Measurements from ENCODE around the gene NR2C2.

Gene NR2C2

DNA sequence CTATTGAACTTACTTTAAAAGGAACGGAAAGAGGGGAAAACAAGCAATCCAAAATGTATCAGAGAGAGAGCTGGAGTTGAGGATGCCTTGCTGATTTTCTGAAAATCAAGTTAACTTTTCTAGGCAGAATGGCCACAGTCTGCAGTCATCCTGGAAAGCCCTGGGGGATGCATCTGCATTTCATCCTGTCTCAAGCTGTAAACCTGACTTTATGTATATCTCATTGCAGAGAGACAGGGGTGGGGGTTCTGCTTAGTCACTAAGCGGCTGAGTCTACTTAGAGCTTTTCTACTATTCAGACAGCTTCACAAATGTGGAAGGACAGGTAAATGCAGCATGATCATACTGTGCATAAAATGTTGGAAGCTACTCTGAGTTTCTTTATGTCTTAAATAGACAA is 76.3 kb downstream of the NR2C2 start:
- no peak for DNase-seq (ENCODE audit: low spot score)

- DNase-seq (ENCODE audit: low spot score), result no peak
Measured at GRCh38 chr3:15029625-15030024, 82.2 kb downstream of the NR2C2 start.

GRCh38 chr3:15032650-15033049 is 85.3 kb downstream of the NR2C2 start:
- no peak for DNase-seq (ENCODE audit: low spot score)

- no peak for DNase-seq (ENCODE audit: low spot score)
Measured at GRCh38 chr3:15033103-15033502, 85.7 kb downstream of the NR2C2 start.

- DNase-seq (ENCODE audit: low spot score), result no peak
Measured at GRCh38 chr3:15038306-15038705, 90.9 kb downstream of the NR2C2 start.

GRCh38 chr3:15040844-15041243 is 93.5 kb downstream of the NR2C2 start:
- DNase-seq (ENCODE audit: low spot score), result no peak

DNA sequence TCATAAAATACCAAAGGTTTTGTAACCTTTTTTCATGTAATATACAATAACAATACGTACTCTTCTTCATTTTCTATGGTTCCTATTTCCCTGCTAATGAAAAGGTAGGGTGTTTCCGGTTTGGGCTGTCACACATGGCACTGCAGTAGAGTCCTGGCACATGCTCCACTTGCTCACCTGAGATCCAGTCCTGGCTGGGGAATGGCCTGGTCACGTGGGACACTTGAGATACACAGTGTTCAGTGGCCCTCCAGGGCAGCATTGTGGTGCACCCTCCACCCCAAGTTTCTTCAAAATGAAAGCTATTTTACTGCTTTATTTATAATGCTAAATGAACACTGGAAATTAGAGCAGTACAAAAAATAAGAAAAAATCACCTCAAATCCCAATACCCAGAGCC is 94.6 kb downstream of the NR2C2 start:
- no peak for DNase-seq (ENCODE audit: low spot score)

- no peak for DNase-seq (ENCODE audit: low spot score)
Measured at GRCh38 chr3:15042936-15043335, 95.6 kb downstream of the NR2C2 start.

DNA sequence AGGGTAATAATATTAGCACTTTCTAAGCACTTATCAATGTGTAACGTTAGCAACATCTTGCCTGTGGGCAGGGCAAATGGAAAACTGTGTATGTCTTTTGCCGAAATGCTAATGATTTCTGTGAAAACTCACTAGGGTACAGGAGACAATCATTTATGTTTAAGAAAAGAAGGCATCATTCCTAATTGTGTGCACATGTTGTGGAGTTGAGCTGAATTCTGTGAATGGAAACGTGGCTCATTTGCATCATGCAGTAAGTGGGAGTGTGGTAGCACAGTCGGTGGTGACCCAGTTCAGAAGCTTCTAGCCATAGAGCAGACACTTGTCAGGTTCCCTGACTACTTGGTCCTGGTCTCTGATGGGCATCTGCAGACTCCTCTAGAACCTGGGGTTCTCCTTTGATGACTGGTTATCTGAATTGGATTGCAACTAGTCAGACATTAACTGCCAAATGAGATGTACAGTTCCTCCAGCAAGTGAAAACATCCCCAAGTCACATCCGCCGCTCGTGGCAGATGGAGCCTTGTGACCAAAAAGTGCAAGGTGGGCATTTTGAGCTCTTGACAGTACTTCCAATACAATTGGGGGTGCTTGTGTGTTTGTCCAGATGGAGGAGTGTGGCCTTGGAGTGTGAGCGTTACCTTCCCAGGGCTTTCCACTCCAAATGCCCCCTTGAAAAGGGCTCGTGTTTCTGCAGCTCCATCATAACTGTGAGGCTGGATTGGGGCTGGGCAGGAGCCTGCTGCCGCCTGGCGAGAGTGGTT is 96.2 kb downstream of the NR2C2 start:
- no peak for DNase-seq (ENCODE audit: low spot score)

DNA sequence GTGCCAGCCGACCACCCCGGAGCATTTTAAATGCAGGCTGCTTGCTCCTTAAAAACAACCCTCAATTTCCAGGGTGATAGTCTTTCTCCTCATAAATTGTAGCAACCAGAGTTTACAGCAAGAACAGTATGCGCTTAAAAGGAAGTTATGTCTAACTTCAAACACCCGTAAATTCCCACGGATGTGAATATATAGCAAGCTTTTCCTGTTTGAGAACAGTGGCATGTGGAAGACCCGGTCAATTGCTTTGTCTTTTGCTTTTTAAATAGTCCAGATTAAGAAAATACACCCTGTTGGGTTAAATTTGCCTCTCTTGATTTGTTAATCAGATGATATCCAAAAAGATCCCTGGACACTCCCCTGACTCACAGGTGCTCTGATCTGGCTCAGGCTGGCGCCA is 96.9 kb downstream of the NR2C2 start:
- DNase-seq (ENCODE audit: low spot score), result no peak

DNA sequence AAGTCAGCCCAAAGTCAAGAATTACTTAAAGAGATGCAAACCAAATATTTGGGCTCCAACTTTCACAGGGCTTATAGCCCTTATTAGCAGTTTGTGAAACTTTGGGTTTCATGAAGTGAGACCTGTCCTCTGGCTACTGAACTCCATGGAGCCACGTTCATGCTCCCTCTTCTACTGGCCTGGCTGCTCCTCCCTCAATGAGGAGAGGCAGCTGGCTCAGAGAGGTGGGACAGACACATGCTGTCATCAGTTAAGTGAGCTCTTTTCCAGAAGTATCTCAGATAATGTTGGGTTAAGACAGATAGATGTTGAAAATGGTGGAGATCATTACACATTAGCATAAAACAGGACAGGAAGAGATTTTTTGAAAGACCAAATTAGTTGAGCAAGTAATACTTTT is 98.3 kb downstream of the NR2C2 start:
- no peak for DNase-seq (ENCODE audit: low spot score)

DNA sequence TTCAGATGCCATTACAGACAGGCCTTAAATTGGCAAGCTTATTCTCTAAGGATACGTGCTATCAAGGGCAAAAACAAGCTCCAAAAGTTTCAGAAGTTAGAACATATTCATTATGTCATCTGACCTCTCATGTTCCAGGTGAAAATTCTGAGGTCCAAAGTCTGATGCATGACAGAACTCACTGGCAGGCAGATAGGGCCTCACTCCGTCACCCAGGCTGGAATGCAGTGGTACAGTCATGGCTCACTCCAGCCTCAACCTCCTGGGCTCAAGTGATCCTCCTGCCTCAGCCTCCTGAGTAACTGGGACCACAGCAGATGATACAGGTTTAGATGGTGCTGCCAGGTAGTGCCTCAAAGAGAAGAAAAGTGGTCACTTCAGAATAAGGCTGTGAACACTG is 102.2 kb downstream of the NR2C2 start:
- DNase-seq (ENCODE audit: low spot score), result no peak

DNA sequence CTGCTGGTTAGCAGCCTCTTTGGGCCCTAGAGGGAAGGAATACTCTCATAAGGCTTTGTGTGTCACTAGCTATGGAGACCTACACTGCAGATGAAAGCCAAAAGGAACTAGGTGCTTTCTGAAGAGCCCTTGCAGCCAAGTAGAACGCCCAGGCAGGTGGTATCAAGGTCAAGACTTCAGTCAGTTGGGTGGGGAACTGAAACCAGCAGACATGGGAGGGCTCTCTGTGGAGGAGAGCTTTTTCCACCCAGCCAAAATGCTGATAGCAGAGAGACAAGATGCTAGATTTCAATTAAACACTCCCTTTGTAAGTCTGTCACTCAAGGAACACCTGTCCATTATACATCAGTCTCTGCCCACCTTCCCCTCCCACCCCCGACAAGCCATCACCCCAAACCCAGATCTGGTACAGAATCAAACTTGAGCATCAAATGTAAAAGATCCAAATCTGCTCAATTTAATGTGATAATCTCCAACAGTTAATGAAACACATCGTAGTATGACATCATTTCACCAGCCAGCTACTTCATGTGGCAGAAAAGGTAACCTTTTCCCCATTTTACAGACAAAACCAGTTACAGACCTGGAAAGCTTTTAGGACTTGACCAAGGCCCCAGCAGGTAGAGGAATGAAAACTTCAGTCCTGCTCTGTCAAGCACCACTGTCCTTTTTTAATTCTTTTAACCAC is 103.2 kb downstream of the NR2C2 start:
- peak; percentile 87 for DNase-seq (ENCODE audit: low spot score)

DNA sequence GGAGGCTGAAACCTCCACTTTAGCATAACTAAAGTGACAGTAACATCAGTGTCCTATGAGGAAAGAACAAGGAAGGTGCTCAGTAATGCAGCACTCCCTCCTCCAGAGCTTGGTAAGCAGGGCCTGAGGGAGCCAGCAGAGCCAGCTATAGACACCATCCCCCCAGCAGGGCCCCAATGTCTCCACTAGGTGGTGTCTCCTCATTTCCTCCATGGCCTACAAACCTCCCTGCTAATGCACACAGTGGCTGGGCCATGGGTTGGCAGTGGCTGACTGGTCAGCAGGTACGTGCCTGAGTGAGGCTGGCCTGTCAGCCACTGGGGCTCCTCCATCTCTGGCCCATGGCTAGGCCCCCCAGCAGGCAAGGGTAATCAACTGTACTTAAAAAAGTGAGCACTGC is 104.1 kb downstream of the NR2C2 start:
- peak; percentile 73 for DNase-seq (ENCODE audit: low spot score)

DNA sequence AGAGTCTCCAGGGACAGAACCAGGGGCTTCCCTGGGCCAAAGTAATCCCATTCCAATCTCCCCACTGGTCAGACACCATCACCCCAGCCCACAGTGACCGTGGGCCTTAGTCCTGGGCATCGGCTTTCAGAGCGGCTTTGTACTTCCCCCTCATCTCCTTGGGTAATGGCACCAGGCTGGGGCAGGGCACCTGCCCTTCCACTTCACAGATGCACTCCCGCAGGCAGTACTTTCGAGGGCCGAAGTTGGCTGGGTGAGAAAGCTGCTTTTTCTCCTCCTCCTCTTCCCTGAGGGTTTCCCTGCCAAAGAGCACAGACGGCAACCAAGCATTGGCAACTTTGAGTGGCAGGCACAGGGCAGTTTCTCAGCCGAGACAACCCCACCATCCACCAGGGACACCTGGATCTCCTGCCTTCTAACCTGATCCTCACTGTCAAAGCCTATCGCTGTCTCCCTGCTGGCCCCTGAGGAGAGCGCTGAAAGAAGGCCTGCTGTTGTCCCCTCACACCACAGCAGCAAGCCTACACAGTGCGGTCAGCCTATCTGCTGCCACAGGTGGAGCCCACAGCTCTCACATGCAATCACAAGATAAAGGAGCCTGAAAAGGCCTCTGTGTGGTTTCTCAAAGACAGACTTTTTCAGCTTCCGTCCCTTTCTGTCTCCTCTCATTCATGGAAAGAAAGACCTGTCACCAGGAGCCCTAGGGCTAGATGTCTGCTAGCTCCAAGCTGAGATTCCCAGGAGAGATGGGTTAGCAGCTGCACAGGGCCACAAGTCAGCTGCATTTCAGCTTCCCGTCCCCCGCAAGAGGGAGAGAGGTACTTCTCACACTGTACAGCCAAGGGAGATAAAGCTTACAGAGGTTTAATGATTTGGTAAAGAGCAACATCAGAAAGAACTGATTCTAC is 105.2 kb downstream of the NR2C2 start:
- no peak for DNase-seq (ENCODE audit: low spot score)

DNA sequence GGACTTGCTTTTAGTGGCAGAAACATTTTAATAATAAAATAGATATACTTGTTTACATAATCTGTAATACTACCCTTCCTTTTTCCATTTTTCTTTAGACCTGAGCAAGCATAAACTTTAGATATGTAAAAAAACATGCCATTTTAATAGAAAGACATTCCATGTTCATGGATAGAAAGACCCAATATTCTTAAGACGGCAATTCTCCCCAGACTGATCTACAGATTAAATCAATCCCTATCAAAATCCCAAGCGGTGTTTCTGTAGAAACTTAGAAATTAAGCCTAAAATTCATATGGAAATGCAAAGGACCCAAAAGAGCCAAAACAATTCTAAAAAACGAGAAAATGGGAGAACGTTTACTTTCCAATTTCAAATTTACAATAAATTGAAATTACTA is 106.2 kb downstream of the NR2C2 start:
- no peak for DNase-seq (ENCODE audit: low spot score)

GRCh38 chr3:15055019-15055557 is 107.7 kb downstream of the NR2C2 start:
- DNase-seq (ENCODE audit: low spot score), result no peak

GRCh38 chr3:15056676-15057404 is 109.5 kb downstream of the NR2C2 start:
- no peak for DNase-seq (ENCODE audit: low spot score)

DNA sequence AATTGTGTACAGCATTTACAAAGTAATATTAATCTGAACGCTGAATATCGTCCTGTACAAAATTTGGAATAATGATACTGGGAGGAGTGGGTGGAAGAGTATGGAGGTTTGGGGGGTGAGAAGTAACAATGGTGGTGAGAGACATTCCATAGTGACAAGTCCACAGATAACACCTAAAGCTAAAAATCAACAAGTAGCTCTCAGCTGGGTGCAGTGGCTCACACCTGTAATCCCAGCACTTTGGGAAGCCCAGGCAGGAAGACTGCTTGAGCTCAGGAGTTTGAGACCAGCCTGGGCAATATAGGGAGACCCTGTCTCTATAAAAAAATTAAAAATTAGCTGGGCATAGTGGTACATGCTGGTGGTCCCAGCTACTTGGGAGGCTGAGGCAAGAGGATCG is 112.6 kb downstream of the NR2C2 start:
- DNase-seq (ENCODE audit: low spot score), result no peak

DNA sequence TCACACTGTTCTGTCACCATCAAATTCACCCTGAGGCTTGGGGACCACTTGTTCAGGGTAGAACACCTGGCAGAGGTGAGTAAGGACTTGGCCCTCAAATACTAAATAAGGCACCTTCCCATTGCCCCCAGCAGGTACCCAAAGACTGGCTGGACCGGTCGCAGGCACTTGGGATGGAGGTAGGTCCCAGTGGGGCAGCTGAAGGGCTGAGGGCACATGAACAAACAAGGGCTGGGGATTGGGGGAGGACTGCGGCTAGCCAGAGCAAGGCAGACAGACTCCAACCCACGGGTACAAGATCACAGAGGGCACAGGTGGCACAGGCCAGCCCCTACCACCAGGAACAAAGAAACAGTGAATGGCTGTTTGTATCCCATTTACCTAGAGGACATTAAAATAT is 115.9 kb downstream of the NR2C2 start:
- DNase-seq (ENCODE audit: low spot score), result no peak

- no peak for DNase-seq (ENCODE audit: low spot score)
Measured at GRCh38 chr3:15063656-15064286, 116.4 kb downstream of the NR2C2 start.

Data from NAMALWA (cell line).